GM23338 (cell line): ENCODE data around the gene DOCK6. TPM values are rescaled to one million over a fixed set of nuclear protein-coding genes. Genes with fewer than 3 reads are reported as not detected.

Experiments used
- ATAC-seq: fragments of 200-7000 bp; cut with Tn5 transposase; 3 replicates; pipeline ENCODE4 v1.9.1; 2020
- DNase-seq: peaks from one replicate; pipeline ENCODE4 v3.0.0-alpha.2; 2015; ENCODE audit warnings: low spot score
- H2AFZ ChIP-seq: fragments of 200-600 bp; sonication (generic); 2 replicates; pipeline ENCODE4 v1.8.0; 2016; ENCODE audit warnings: antibody characterized with exemption, mild to moderate bottlenecking, moderate library complexity
- H3F3A ChIP-seq: fragments of 200-600 bp; sonication (generic); replicated peaks from 2 replicates; pipeline ENCODE4 v1.8.0; 2017; ENCODE audit warnings: antibody characterized with exemption, mixed run types, low read depth
- H3K27ac ChIP-seq: fragments of 200-600 bp; sonication (generic); 2 replicates; pipeline ENCODE4 v1.6.1; 2016; ENCODE audit warnings: low read depth
- H3K27me3 ChIP-seq: fragments of 200-600 bp; sonication (generic); 2 replicates; pipeline ENCODE4 v1.8.0; 2016; ENCODE audit warnings: mild to moderate bottlenecking, mixed run types, moderate library complexity; ENCODE audit not compliant: insufficient read depth
- H3K36me3 ChIP-seq: fragments of 200-600 bp; sonication (generic); 2 replicates; pipeline ENCODE4 v1.8.0; 2016; ENCODE audit warnings: mild to moderate bottlenecking; ENCODE audit not compliant: insufficient read depth
- H3K4me1 ChIP-seq: fragments of 200-600 bp; sonication (generic); 2 replicates; pipeline ENCODE4 v1.8.0; 2016; ENCODE audit warnings: mild to moderate bottlenecking, moderate library complexity; ENCODE audit not compliant: insufficient read depth
- H3K4me2 ChIP-seq: fragments of 200-600 bp; sonication (generic); 2 replicates; pipeline ENCODE4 v1.7.1; 2017; ENCODE audit warnings: mixed run types
- H3K4me3 ChIP-seq: fragments of 200-600 bp; sonication (generic); 2 replicates; pipeline ENCODE4 v1.6.1; 2016; ENCODE audit warnings: mixed run types
- H3K79me2 ChIP-seq: fragments of 200-600 bp; sonication (generic); replicated peaks from 2 replicates; pipeline ENCODE4 v1.8.0; 2017; ENCODE audit warnings: mild to moderate bottlenecking; ENCODE audit not compliant: insufficient read depth
- H3K9me2 ChIP-seq: fragments of 200-600 bp; sonication (generic); 2 replicates; pipeline ENCODE4 v1.8.0; 2017; ENCODE audit not compliant: insufficient read depth
- H4K20me1 ChIP-seq: fragments of 200-600 bp; sonication (generic); replicated peaks from 2 replicates; pipeline ENCODE4 v1.8.0; 2017; ENCODE audit warnings: mild to moderate bottlenecking; ENCODE audit not compliant: insufficient read depth
- H3K27ac Mint-ChIP-seq: 2 replicates; pipeline ENCODE4 v1.8.0; 2020; ENCODE audit warnings: inconsistent platforms, mild to moderate bottlenecking, moderate library complexity, mixed read lengths
- H3K27me3 Mint-ChIP-seq: 3 replicates; pipeline ENCODE4 v1.8.0; 2022; ENCODE audit warnings: low read depth, mild to moderate bottlenecking, moderate library complexity, mixed read lengths, inconsistent platforms; ENCODE audit not compliant: insufficient read depth, poor library complexity
- H3K36me3 Mint-ChIP-seq: 3 replicates; pipeline ENCODE4 v1.8.0; 2021; ENCODE audit warnings: low read depth, mild to moderate bottlenecking, inconsistent platforms, moderate library complexity, mixed read lengths
- H3K4me1 Mint-ChIP-seq: 3 replicates; pipeline ENCODE4 v1.8.0; 2020; ENCODE audit warnings: mild to moderate bottlenecking, inconsistent platforms, mixed read lengths
- H3K4me3 Mint-ChIP-seq: 3 replicates; pipeline ENCODE4 v1.8.0; 2021; ENCODE audit warnings: moderate library complexity, mild to moderate bottlenecking, inconsistent platforms, mixed read lengths
- H3K9me3 Mint-ChIP-seq: 3 replicates; pipeline ENCODE4 v1.8.0; 2020; ENCODE audit warnings: moderate library complexity, mild to moderate bottlenecking, inconsistent platforms, mixed read lengths
- CREB1 ChIP-seq: fragments of 250-450 bp; sonication (Bioruptor Pico); IDR thresholded peaks from 2 replicates; pipeline ENCODE4 v1.5.0; 2020; ENCODE audit warnings: low read depth, mild to moderate bottlenecking, moderate library complexity
- STAT1 ChIP-seq: IDR thresholded peaks from one replicate; pipeline ENCODE4 v1.6.1; 2016; ENCODE audit warnings: antibody characterized with exemption; ENCODE audit not compliant: unreplicated experiment
- polyA plus RNA-seq: library from polyadenylated mRNA; unstranded; fragments of >200 nt; fragmentation: Nextera tagmentation; extraction: Ambion mirVana; gene quantifications from 2 replicates; pipeline ENCODE4 v1.2.1, GENCODE V29; 2016
- total RNA-seq: library from RNA; depleted of rRNA; stranded (reverse); fragments of >200 nt; shearing (Covaris generic); gene quantifications from 2 replicates; pipeline ENCODE4 v1.2.3, GENCODE V29; 2014
- TF ChIP-seq, protein P1 (sequence below): fragments of 250-450 bp; sonication (Bioruptor Pico); IDR thresholded peaks from 2 replicates; pipeline ENCODE4 v1.5.0; 2020; ENCODE audit warnings: mild to moderate bottlenecking, moderate library complexity
- TF ChIP-seq, protein P2 (sequence below), 2 experiments: fragments of 200-600 bp in 1 of 2; sonication (generic) in 1 of 2; conservative IDR thresholded peaks; 2 replicates each; pipeline versions ENCODE4 v1.5.1 to v1.6.1; 2016 to 2017; ENCODE audit warnings: antibody characterized with exemption in 2 of 2, low read depth in 2 of 2, mild to moderate bottlenecking in 2 of 2, moderate library complexity in 1 of 2

Gene DOCK6
- total and polyA plus RNA-seq, 2 experiments from 2014 or later = 34.6 to 49.0 TPM

DNA sequence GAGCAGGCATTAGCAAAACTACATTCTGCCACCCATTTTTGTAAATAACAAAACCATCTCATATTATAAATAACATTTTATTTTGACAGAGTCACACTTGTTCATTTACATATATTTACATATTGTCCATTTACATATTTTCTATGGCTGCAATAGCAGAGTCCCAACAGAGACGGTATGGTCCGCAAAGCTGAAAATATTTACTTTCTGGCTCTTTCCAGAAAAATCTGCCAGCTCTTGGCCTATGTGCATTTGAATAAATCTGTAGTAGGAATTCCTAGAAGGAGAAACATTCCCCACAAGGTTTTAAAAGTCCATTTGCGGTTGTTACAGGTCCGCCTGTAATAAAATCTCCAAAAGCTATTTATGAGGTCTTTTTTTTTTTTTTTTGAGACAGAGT, 27.9 kb upstream of the DOCK6 start (continued):
- TF ChIP-seq, protein P1, sequence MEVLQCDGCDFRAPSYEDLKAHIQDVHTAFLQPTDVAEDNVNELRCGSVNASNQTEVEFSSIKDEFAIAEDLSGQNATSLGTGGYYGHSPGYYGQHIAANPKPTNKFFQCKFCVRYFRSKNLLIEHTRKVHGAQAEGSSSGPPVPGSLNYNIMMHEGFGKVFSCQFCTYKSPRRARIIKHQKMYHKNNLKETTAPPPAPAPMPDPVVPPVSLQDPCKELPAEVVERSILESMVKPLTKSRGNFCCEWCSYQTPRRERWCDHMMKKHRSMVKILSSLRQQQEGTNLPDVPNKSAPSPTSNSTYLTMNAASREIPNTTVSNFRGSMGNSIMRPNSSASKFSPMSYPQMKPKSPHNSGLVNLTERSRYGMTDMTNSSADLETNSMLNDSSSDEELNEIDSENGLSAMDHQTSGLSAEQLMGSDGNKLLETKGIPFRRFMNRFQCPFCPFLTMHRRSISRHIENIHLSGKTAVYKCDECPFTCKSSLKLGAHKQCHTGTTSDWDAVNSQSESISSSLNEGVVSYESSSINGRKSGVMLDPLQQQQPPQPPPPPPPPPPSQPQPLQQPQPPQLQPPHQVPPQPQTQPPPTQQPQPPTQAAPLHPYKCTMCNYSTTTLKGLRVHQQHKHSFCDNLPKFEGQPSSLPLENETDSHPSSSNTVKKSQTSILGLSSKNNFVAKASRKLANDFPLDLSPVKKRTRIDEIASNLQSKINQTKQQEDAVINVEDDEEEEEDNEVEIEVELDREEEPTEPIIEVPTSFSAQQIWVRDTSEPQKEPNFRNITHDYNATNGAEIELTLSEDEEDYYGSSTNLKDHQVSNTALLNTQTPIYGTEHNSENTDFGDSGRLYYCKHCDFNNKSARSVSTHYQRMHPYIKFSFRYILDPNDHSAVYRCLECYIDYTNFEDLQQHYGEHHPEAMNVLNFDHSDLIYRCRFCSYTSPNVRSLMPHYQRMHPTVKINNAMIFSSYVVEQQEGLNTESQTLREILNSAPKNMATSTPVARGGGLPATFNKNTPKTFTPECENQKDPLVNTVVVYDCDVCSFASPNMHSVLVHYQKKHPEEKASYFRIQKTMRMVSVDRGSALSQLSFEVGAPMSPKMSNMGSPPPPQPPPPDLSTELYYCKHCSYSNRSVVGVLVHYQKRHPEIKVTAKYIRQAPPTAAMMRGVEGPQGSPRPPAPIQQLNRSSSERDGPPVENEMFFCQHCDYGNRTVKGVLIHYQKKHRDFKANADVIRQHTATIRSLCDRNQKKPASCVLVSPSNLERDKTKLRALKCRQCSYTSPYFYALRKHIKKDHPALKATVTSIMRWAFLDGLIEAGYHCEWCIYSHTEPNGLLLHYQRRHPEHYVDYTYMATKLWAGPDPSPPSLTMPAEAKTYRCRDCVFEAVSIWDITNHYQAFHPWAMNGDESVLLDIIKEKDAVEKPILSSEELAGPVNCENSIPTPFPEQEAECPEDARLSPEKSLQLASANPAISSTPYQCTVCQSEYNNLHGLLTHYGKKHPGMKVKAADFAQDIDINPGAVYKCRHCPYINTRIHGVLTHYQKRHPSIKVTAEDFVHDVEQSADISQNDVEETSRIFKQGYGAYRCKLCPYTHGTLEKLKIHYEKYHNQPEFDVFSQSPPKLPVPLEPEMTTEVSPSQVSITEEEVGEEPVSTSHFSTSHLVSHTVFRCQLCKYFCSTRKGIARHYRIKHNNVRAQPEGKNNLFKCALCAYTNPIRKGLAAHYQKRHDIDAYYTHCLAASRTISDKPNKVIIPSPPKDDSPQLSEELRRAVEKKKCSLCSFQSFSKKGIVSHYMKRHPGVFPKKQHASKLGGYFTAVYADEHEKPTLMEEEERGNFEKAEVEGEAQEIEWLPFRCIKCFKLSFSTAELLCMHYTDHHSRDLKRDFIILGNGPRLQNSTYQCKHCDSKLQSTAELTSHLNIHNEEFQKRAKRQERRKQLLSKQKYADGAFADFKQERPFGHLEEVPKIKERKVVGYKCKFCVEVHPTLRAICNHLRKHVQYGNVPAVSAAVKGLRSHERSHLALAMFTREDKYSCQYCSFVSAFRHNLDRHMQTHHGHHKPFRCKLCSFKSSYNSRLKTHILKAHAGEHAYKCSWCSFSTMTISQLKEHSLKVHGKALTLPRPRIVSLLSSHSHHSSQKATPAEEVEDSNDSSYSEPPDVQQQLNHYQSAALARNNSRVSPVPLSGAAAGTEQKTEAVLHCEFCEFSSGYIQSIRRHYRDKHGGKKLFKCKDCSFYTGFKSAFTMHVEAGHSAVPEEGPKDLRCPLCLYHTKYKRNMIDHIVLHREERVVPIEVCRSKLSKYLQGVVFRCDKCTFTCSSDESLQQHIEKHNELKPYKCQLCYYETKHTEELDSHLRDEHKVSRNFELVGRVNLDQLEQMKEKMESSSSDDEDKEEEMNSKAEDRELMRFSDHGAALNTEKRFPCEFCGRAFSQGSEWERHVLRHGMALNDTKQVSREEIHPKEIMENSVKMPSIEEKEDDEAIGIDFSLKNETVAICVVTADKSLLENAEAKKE = no peak
- no peak for TF ChIP-seq STAT1

DNA sequence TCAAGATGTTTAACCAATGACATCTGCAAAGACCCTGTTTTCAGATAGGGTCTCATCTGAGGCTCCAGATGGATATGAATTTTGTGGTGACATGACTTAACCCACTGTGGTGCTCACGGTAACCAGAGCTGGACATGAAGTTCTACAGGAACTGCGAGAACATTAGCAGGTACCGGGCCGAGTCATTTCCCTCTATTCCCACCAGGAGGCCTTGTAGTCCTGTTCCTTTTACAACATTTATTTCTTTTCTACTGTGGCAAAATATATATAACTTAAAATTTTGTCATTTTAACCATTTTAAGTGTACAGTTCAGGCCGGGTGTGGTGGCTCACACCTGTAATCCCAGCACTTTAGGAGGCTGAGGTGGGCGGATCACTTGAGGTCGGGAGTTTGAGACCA, 26.0 kb upstream of the DOCK6 start:
- H3K27ac ChIP-seq = no peak overlapping the region

More for the DNA sequence above, 26.0 kb upstream of the DOCK6 start:
- Mint-ChIP-seq H3K4me3 (no peak overlapping the region), H3K27ac (no peak overlapping the region), H3K9me3 (no peaks in the 10 kb centered on the region; the same call in 2 of the 3 replicates), H3K27me3 (peaks cover 8% of the 10 kb centered on the region), H3K4me1 (no peaks in the 10 kb centered on the region), H3K36me3 (no peaks in the 10 kb centered on the region)
- TF ChIP-seq CREB1 (CRISPR knock-in tag) = no peak
- TF ChIP-seq, protein P2, sequence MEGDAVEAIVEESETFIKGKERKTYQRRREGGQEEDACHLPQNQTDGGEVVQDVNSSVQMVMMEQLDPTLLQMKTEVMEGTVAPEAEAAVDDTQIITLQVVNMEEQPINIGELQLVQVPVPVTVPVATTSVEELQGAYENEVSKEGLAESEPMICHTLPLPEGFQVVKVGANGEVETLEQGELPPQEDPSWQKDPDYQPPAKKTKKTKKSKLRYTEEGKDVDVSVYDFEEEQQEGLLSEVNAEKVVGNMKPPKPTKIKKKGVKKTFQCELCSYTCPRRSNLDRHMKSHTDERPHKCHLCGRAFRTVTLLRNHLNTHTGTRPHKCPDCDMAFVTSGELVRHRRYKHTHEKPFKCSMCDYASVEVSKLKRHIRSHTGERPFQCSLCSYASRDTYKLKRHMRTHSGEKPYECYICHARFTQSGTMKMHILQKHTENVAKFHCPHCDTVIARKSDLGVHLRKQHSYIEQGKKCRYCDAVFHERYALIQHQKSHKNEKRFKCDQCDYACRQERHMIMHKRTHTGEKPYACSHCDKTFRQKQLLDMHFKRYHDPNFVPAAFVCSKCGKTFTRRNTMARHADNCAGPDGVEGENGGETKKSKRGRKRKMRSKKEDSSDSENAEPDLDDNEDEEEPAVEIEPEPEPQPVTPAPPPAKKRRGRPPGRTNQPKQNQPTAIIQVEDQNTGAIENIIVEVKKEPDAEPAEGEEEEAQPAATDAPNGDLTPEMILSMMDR (conservative IDR thresholded peaks at IDR 0.05; ENCODE audit: low read depth in 2 of 2) = peak; percentile 38 to 52
- H2AFZ ChIP-seq = 0 out of 2 replicates have a peak overlapping the region, but pooled peaks have one; percentile 47
- no peaks in the 10 kb centered on the region for H3K27me3 ChIP-seq
- H3F3A ChIP-seq = no peaks in the 10 kb centered on the region
- H3K36me3 ChIP-seq = no peaks in the 10 kb centered on the region
- ATAC-seq (no peak; the same call in 2 of the 3 replicates), DNase-seq (peak; percentile 44)
- H3K4me3 ChIP-seq = no peak overlapping the region
- H4K20me1 ChIP-seq = no peaks in the 10 kb centered on the region
- H3K4me1 ChIP-seq = 0 out of 2 replicates have a peak, but pooled peaks cover 3% of the 10 kb centered on the region
- no peaks in the 10 kb centered on the region for H3K79me2 ChIP-seq
- H3K4me2 ChIP-seq = no peak overlapping the region
- H3K9me2 ChIP-seq = no peaks in the 10 kb centered on the region
